Endothelial cell of umbilical vein (primary cell): ENCODE data around the gene FIBCD1. TPM values are rescaled to one million over a fixed set of nuclear protein-coding genes. Genes with fewer than 3 reads are reported as not detected.

ENCODE experiments used
- BruUV-seq: library from RNA; stranded (reverse); fragments of 400-500 nt; replicated peaks from 2 replicates; lab custom pipeline; 2021; lab: Mats Ljungman, UMichigan
- CTCF ChIA-PET: fragments of 300-600, 350-600 bp; sonication (Branson Sonifier 250); formaldehyde crosslinking; loops from one replicate; lab custom pipeline; 2021; ENCODE audit warnings: antibody characterized with exemption, inconsistent platforms; lab: Charles Lee
- POLR2A ChIA-PET: fragments of 300-600, 350-600 bp; sonication (Branson Sonifier 250); formaldehyde crosslinking; loops from one replicate; lab custom pipeline; 2021; ENCODE audit warnings: antibody characterized with exemption, inconsistent platforms; lab: Charles Lee
- DNase-seq: peaks from one replicate; pipeline ENCODE4 v3.0.0-alpha.2; 2011; ENCODE audit warnings: low read depth, low spot score
- FAIRE-seq: peaks from 2 replicates; lab custom pipeline; 2011; peaks lifted over from hg19 to GRCh38; lab: Jason Lieb, UNC
- H2AFZ ChIP-seq: 2 replicates; pipeline ENCODE4 v1.6.0; 2012; ENCODE audit warnings: low read depth, low read length, control low read depth, inconsistent platforms
- H3K27ac ChIP-seq: 2 replicates; pipeline ENCODE4 v1.5.1; 2011; ENCODE audit warnings: low read depth, mild to moderate bottlenecking, control low read depth, low read length, moderate library complexity; ENCODE audit not compliant: insufficient read depth
- H3K27me3 ChIP-seq, 2 experiments: 2 replicates each; pipeline versions ENCODE4 v1.6.0 to v1.6.1; 2011; ENCODE audit warnings: low read length in 2 of 2, mixed read lengths in 1 of 2; ENCODE audit not compliant: control insufficient read depth in 2 of 2, insufficient read depth in 2 of 2
- H3K36me3 ChIP-seq, 2 experiments: 2 replicates in 1 of 2; 3 replicates in 1 of 2; pipeline ENCODE4 v1.5.1; 2011; ENCODE audit warnings: low read length in 2 of 2, mild to moderate bottlenecking in 1 of 2, moderate library complexity in 1 of 2; ENCODE audit not compliant: control insufficient read depth in 2 of 2, insufficient read depth in 2 of 2; ENCODE audit errors: extremely low read depth in 1 of 2
- H3K4me1 ChIP-seq: 3 replicates; pipeline ENCODE4 v1.5.1; 2011; ENCODE audit warnings: mild to moderate bottlenecking, low read length; ENCODE audit not compliant: control insufficient read depth, insufficient read depth; ENCODE audit errors: extremely low read depth
- H3K4me2 ChIP-seq: 2 replicates; pipeline ENCODE4 v1.6.1; 2011; ENCODE audit warnings: low read length, control low read depth, mixed read lengths; ENCODE audit not compliant: insufficient read depth
- H3K4me3 ChIP-seq, 3 experiments: fragments of 200-600 bp in 1 of 3; sonication (generic), shearing (Covaris generic) in 1 of 3; replicated peaks in 1 of 3; 2 replicates each; pipeline ENCODE4 v1.5.1; 2011 to 2016; ENCODE audit warnings: control low read depth in 3 of 3, low read length in 3 of 3, mild to moderate bottlenecking in 2 of 3, inconsistent platforms in 1 of 3, low read depth in 1 of 3, moderate library complexity in 1 of 3; ENCODE audit not compliant: insufficient read depth in 1 of 3
- H3K79me2 ChIP-seq: 2 replicates; pipeline ENCODE4 v1.6.0; 2012; ENCODE audit warnings: low read length, inconsistent platforms; ENCODE audit not compliant: control insufficient read depth, insufficient read depth
- H3K9ac ChIP-seq: replicated peaks from 2 replicates; pipeline ENCODE3; 2011; ENCODE audit warnings: low read length, control low read depth; ENCODE audit not compliant: insufficient read depth; ENCODE audit errors: extremely low read depth
- H3K9me1 ChIP-seq: replicated peaks from 3 replicates; pipeline ENCODE4 v1.6.0; 2011; ENCODE audit warnings: mild to moderate bottlenecking, low read length; ENCODE audit not compliant: control insufficient read depth, insufficient read depth; ENCODE audit errors: extremely low read depth
- H3K9me3 ChIP-seq: replicated peaks from 2 replicates; pipeline ENCODE4 v1.5.1; 2012; ENCODE audit warnings: low read length, inconsistent platforms; ENCODE audit not compliant: control insufficient read depth, insufficient read depth
- H4K20me1 ChIP-seq: replicated peaks from 2 replicates; pipeline ENCODE3; 2011; ENCODE audit warnings: mild to moderate bottlenecking, low read length; ENCODE audit not compliant: control insufficient read depth, insufficient read depth; ENCODE audit errors: extremely low read depth
- CTCF ChIP-seq, 2 donors: IDR thresholded peaks; 1 replicate in 1 of 2; 2 replicates in 1 of 2; pipeline ENCODE4 v1.5.1; 2011; ENCODE audit warnings: low read length in 2 of 2, mild to moderate bottlenecking in 2 of 2, moderate library complexity in 2 of 2, control low read depth in 1 of 2, inconsistent platforms in 1 of 2, low read depth in 1 of 2; ENCODE audit not compliant: insufficient read depth in 1 of 2; ENCODE audit errors: extremely low read depth in 1 of 2
- FOS ChIP-seq: IDR thresholded peaks from 2 replicates; pipeline ENCODE4 v1.6.1; 2011; ENCODE audit warnings: mild to moderate bottlenecking, low read length, moderate library complexity, borderline replicate concordance; ENCODE audit not compliant: insufficient read depth
- GATA2 ChIP-seq: IDR thresholded peaks from 2 replicates; pipeline ENCODE4 v1.7.0; 2011; ENCODE audit warnings: low read depth, mild to moderate bottlenecking, moderate library complexity, mixed read lengths, low read length; ENCODE audit not compliant: insufficient read length, insufficient read depth
- JUN ChIP-seq: IDR thresholded peaks from 2 replicates; pipeline ENCODE4 v1.6.1; 2011; ENCODE audit warnings: borderline replicate concordance, low read depth; ENCODE audit not compliant: insufficient read length, insufficient read depth
- MYC ChIP-seq: IDR thresholded peaks from one replicate; pipeline ENCODE4 v1.6.1; 2011; ENCODE audit warnings: mild to moderate bottlenecking, low read depth, low read length
- POLR2A ChIP-seq: IDR thresholded peaks from 2 replicates; pipeline ENCODE4 v1.6.1; 2012; ENCODE audit warnings: low read depth, mild to moderate bottlenecking, control low read depth, low read length
- POLR2AphosphoS5 ChIP-seq: IDR thresholded peaks from 2 replicates; pipeline ENCODE4 v1.6.1; 2012; ENCODE audit warnings: low read depth, mild to moderate bottlenecking, control low read depth, low read length, moderate library complexity; ENCODE audit not compliant: insufficient read depth
- dilution Hi-C: fragments of 300-500 bp; cut with MboI; formaldehyde crosslinking; loops from one replicate; pipeline ENCODE4 v1.15.0; 2019; ENCODE audit warnings: low sequenced_read_pairs; ENCODE audit not compliant: extremely low pct_ligation_motif_present
- intact Hi-C: fragments of 100-400 bp; cut with micrococcal nuclease; formaldehyde crosslinking; loops from one replicate; pipeline ENCODE4 v1.10.0; 2022
- polyA plus RNA-seq, 4 experiments: library from polyadenylated mRNA; depleted of rRNA in 3 of 4; stranded (reverse) in 3 of 4; unstranded in 1 of 4; fragments of >200 nt; gene quantifications; 2 replicates each; pipeline versions ENCODE4 v1.2.1 to v1.2.3, GENCODE V29; 2011 to 2012; ENCODE audit warnings: missing spikeins in 1 of 4
- total RNA-seq: library from RNA; stranded (reverse); gene quantifications from 2 replicates; pipeline ENCODE4 v1.2.3, GENCODE V29; 2021

FIBCD1 gene
- total and polyA plus RNA-seq, 2 donors (not counting 3 experiments of a cell fraction or from before 2014, with no cell fraction given), result 0.14 TPM; not detected in 1

GRCh38 chr9:130985606-130986162 is 46.6 kb upstream of the FIBCD1 start:
- Histone ChIP-seq H3K36me3 (no peaks in the 10 kb centered on the region), H3K4me2 (no peak overlapping the region), H3K27me3 (peaks cover 4 to 7% of the 10 kb centered on the region in 2 experiments), H4K20me1 (no peaks in the 10 kb centered on the region), H3K79me2 (no peaks in the 10 kb centered on the region), H3K9me3 (no peaks in the 10 kb centered on the region), H3K9ac (no peak overlapping the region), H3K4me3 (no peak overlapping the region), H2AFZ (no peak overlapping the region), H3K27ac (no peak overlapping the region), H3K9me1 (no peaks in the 10 kb centered on the region), H3K4me1 (no peaks in the 10 kb centered on the region)
- BruUV-seq, result no TSS peak
- DNase-seq, result no peak
- no peak for FAIRE-seq
- intact Hi-C loops, result no loop called here
- TF ChIP-seq POLR2A, result no peak
- TF ChIP-seq JUN, result no peak
- no peak for TF ChIP-seq GATA2
- no peak for TF ChIP-seq POLR2AphosphoS5
- TF ChIP-seq FOS, result no peak
- TF ChIP-seq MYC, result no peak
- TF ChIP-seq CTCF (IDR thresholded peaks at IDR 0.05; ENCODE audit: extremely low read depth in 1 of 2, insufficient read depth in 1 of 2, low read depth in 1 of 2, low read length in 2 of 2), result no peak
- CTCF ChIA-PET, result interaction anchor here (1.1 to 2.2 kb wide), 4 partner anchors 12 to 116 kb away, joined by 4 to 13 read pairs (median 5); no protein-coding TSS in a partner anchor
- dilution Hi-C loops, result no loop called here
- POLR2A ChIA-PET, result no interaction called here
